HepG2 (cell line): ENCODE results near the gene ANKS6. TPM values are rescaled to one million over a fixed set of nuclear protein-coding genes. Genes with fewer than 3 reads are reported as not detected.
A peak's percentile ranks its signal among the peaks of the same experiment; 100 is the strongest.

ENCODE experiments used
- ATAC-seq: fragments of 200-7000 bp; cut with Tn5 transposase; 3 replicates; pipeline ENCODE4 v1.9.1; 2020; ENCODE audit warnings: mild to moderate bottlenecking, moderate library complexity
- BruUV-seq: library from RNA; stranded (reverse); fragments of 400-500 nt; replicated peaks from 2 replicates; lab custom pipeline; 2021; lab: Mats Ljungman, UMichigan
- CTCF ChIA-PET: fragments of 300-600 bp; formaldehyde crosslinking; extraction: SDS; loops from one replicate; lab custom pipeline; 2021; ENCODE audit warnings: low total read pairs, inconsistent platforms, low intra/inter-chr PET ratio; lab: Yijun Ruan, JAX
- POLR2A ChIA-PET: fragments of 350-600 bp; sonication (Branson Sonifier 250); formaldehyde crosslinking; loops from one replicate; lab custom pipeline; 2020; ENCODE audit warnings: antibody characterized with exemption, inconsistent platforms; lab: Yijun Ruan, JAX
- DNase-seq: peaks from one replicate; pipeline ENCODE4 v3.0.0-alpha.2; 2015; ENCODE audit warnings: low spot score
- FAIRE-seq: peaks from 3 replicates; lab custom pipeline; 2011; peaks lifted over from hg19 to GRCh38; lab: Jason Lieb, UNC
- H2AFZ ChIP-seq: one replicate; pipeline ENCODE4 v1.6.1; 2011; ENCODE audit warnings: low read length, inconsistent platforms
- H3K27ac ChIP-seq: fragments of 300-600 bp; 3 replicates; pipeline ENCODE4 v1.8.0; 2011; ENCODE audit warnings: mixed run types, mild to moderate bottlenecking, mixed read lengths, low read length, inconsistent platforms; ENCODE audit not compliant: insufficient read depth; ENCODE audit errors: extremely low read length
- H3K27me3 ChIP-seq, 2 experiments: fragments of 200-600 bp in 1 of 2; 2 replicates in 1 of 2; 3 replicates in 1 of 2; pipeline versions ENCODE4 v1.6.0 to v1.8.0; 2011; ENCODE audit warnings: low read length in 2 of 2, mild to moderate bottlenecking in 2 of 2, moderate library complexity in 2 of 2, inconsistent platforms in 1 of 2; ENCODE audit not compliant: insufficient read depth in 2 of 2, control insufficient read depth in 1 of 2
- H3K36me3 ChIP-seq, 2 experiments: fragments of 200-600 bp in 1 of 2; replicated peaks in 1 of 2; 2 replicates in 1 of 2; 3 replicates in 1 of 2; pipeline versions ENCODE4 v1.5.1 to v1.8.0; 2011; ENCODE audit warnings: low read length in 2 of 2, inconsistent platforms in 1 of 2; ENCODE audit not compliant: insufficient read depth in 2 of 2, control insufficient read depth in 1 of 2
- H3K4me1 ChIP-seq: 2 replicates; pipeline ENCODE4 v1.5.1; 2012; ENCODE audit warnings: low read length, inconsistent platforms; ENCODE audit not compliant: insufficient read depth
- H3K4me2 ChIP-seq: 2 replicates; pipeline ENCODE4 v1.6.0; 2011; ENCODE audit warnings: low read depth, low read length, inconsistent platforms
- H3K4me3 ChIP-seq, 3 experiments: fragments of 200-600 bp in 1 of 3; sonication (generic), shearing (Covaris generic) in 1 of 3; replicated peaks in 1 of 3; 2 replicates each; pipeline ENCODE4 v1.5.1; 2011 to 2016; ENCODE audit warnings: low read length in 3 of 3, inconsistent platforms in 2 of 3, low read depth in 2 of 3, mild to moderate bottlenecking in 2 of 3, control low read depth in 1 of 3, mixed read lengths in 1 of 3; ENCODE audit not compliant: insufficient read depth in 1 of 3
- H3K79me2 ChIP-seq: one replicate; pipeline ENCODE4 v1.6.1; 2011; ENCODE audit warnings: low read length, inconsistent platforms; ENCODE audit not compliant: insufficient read depth
- H3K9ac ChIP-seq: 2 replicates; pipeline ENCODE4 v1.6.0; 2011; ENCODE audit warnings: mild to moderate bottlenecking, low read depth, low read length, inconsistent platforms; ENCODE audit not compliant: insufficient read depth
- H3K9me3 ChIP-seq: 2 replicates; pipeline ENCODE4 v1.5.1; 2012; ENCODE audit warnings: mild to moderate bottlenecking, low read length
- H4K20me1 ChIP-seq: 2 replicates; pipeline ENCODE4 v1.6.0; 2011; ENCODE audit warnings: inconsistent platforms, mild to moderate bottlenecking, low read length, moderate library complexity; ENCODE audit not compliant: insufficient read depth
- GATA4 ChIP-seq: sonication (generic); IDR thresholded peaks from 2 replicates; pipeline ENCODE4 v1.6.1; 2016; ENCODE audit warnings: antibody characterized with exemption, low read depth, borderline replicate concordance
- GZF1 ChIP-seq: sonication (generic); formaldehyde crosslinking; IDR thresholded peaks from 2 replicates; pipeline ENCODE4 v1.5.1; 2020; ENCODE audit warnings: mild to moderate bottlenecking, missing genetic modification reagents
- HNRNPLL ChIP-seq: fragments of 200-400 bp; formaldehyde crosslinking; IDR thresholded peaks from 2 replicates; pipeline ENCODE4 v1.6.1; 2017; ENCODE audit warnings: mild to moderate bottlenecking, low read depth, low read length; ENCODE audit not compliant: poor library complexity, severe bottlenecking
- WGBS: methylation state at CpG from one replicate; pipeline ENCODE4 v1.1.6; 2017; ENCODE audit warnings: low lambda C conversion rate; 5-methylcytosine and 5-hydroxymethylcytosine counted together
- in situ Hi-C: cut with HindIII; loops from 2 replicates; pipeline ENCODE4 v1.10.0; 2017; ENCODE audit warnings: low pct_unique_long_range_greater_than_20kb; ENCODE audit not compliant: extremely low pct_ligation_motif_present
- intact Hi-C: fragments of 100-400 bp; cut with micrococcal nuclease; formaldehyde crosslinking; loops from one replicate; pipeline ENCODE4 v1.10.0; 2022; ENCODE audit not compliant: unreplicated experiment
- polyA plus RNA-seq, 8 experiments: library from polyadenylated mRNA; depleted of rRNA in 3 of 8; stranded (reverse) in 7 of 8; unstranded in 1 of 8; fragments of >200 nt; fragmentation: Illumina TruSeq in 4 of 8; extraction: Trizol in 4 of 8; gene quantifications; 2 replicates each; pipeline versions ENCODE4 v1.2.1 to v1.2.3, GENCODE V29; 2011 to 2016; ENCODE audit warnings: low read depth in 4 of 8, missing spikeins in 1 of 8, mixed read lengths in 1 of 8; ENCODE audit not compliant: insufficient read depth in 1 of 8
- total RNA-seq, 5 experiments: library from RNA; depleted of rRNA; stranded (reverse); fragments of >200 nt; fragmentation: Illumina TruSeq; extraction: Trizol; gene quantifications; 2 replicates each; pipeline ENCODE4 v1.2.3, GENCODE V29; 2016; ENCODE audit warnings: low read depth in 1 of 5

ANKS6 gene
- total and polyA plus RNA-seq, 2 of the 13 experiments (the other 11 are each of a cell fraction or from before 2014, with no cell fraction given): 8.8 to 10.7 TPM

DNA sequence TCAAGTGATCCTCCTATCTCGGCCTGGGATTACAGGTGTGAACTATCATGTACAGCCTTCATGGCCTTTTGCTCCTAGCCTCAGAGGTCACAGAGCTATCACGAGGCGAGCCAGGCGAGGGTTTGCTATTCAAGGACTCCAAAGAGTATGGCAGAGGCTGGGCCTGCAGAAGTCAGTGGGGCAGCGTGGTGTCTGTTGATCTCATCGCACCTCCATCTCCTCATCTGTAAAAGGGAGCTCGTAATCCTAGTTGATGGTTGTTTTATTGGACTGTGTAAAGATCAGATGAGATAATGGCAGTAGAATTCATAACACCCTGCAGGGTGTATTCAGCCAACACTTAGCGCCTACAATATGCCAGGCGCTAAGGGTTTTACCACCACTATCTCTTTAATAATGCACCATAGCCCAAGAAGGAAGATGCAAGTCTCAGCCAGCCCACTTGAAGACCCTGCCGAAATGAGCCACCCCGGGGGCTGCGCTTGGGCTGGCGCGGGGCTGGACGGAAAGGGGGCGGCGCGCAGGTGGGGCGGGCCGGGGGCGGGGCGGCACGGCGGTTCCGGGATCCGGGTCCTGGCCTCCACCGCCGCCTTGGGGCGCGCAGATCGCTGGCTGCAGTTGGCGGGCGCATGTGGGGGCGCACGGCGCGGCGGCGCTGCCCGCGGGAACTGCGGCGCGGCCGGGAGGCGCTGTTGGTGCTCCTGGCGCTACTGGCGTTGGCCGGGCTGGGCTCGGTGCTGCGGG lies 10.9 kb upstream of the ANKS6 start, which contains the start of gene GALNT12:
GALNT12 (plus strand) TSS at position 601 of the 744 bp plus-strand sequence; CDS start at position 630, 29 bp downstream.
- Histone ChIP-seq H3K36me3 (no peaks in the 10 kb centered on the region), H2AFZ (no peak within 1 kb of the TSS), H4K20me1 (no peaks in the 10 kb centered on the region), H3K79me2 (no peaks in the 10 kb centered on the region), H3K4me2 (no peak within 1 kb of the TSS), H3K27me3 (peaks cover 0 to 22% of the 10 kb centered on the region in 2 experiments; a peak in 1 of 5 replicates), H3K27ac (no peak within 1 kb of the TSS), H3K9me3 (no peaks in the 10 kb centered on the region), H3K4me3 (peak within 1 kb of the TSS in 1 of 3 experiments; percentile 23; a peak in 2 of 6 replicates), H3K4me1 (no peaks in the 10 kb centered on the region), H3K9ac (no peak within 1 kb of the TSS)
- WGBS: 79% methylated on average over 23 of the region's 51 CpGs
- FAIRE-seq: no peak
- BruUV-seq: no TSS peak
- POLR2A ChIA-PET: no interaction called here
- in situ Hi-C loops: no loop called here
- CTCF ChIA-PET: no interaction called here
- TF ChIP-seq GZF1 (CRISPR knock-in tag) (no peak), HNRNPLL (peak; percentile 79)
- intact Hi-C loops: no loop called here
- ATAC-seq: no peak; the same call in 2 of the 3 replicates
- no peak for DNase-seq

DNA sequence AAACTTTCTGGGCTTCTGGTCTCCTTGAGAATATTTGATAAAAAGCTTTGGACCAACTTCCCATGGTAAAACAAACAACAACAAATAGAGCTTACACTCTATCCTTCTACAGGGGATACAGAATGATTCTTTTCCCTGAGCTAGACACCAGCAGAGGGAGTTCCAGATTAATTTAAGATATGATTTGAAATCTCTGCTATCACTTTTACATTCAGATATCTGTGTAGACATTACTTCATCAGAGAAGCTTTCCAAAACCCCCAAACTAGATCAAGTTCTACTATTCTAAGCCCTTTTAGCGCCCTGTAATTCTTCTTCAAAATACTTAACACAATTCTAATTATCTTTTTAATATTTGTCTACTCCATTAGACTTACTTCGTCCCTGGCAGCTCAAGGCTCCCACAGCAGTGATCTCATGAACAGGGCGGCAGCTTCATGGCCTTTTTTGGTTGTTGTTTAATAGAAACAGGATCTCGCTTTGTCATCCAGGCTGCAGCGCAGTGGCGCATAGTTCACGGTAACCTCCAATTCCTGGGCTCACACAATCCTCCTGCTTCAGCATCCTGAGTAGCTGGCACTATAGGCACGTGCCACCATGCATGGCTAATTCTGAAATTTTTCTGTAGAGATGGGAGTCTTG lies 10.2 kb upstream of the ANKS6 start:
- H3K9me3 ChIP-seq: no peaks in the 10 kb centered on the region
- intact Hi-C loops: no loop called here
- no peaks in the 10 kb centered on the region for H3K79me2 ChIP-seq
- CTCF ChIA-PET: no interaction called here
- no peaks in the 10 kb centered on the region for H3K36me3 ChIP-seq
- H3K27me3 ChIP-seq: peaks cover 0 to 22% of the 10 kb centered on the region in 2 experiments; a peak in 1 of 5 replicates
- TF ChIP-seq GATA4: no peak
- no peak overlapping the region for H3K4me2 ChIP-seq
- BruUV-seq: no TSS peak
- no peaks in the 10 kb centered on the region for H4K20me1 ChIP-seq
- no peak overlapping the region for H3K9ac ChIP-seq
- H3K4me1 ChIP-seq: no peaks in the 10 kb centered on the region
- no peak overlapping the region for H3K4me3 ChIP-seq
- POLR2A ChIA-PET: no interaction called here
- no peak overlapping the region for H2AFZ ChIP-seq
- H3K27ac ChIP-seq: no peak overlapping the region
- in situ Hi-C loops: no loop called here
- no peak for FAIRE-seq
- no peak for DNase-seq
- ATAC-seq: no peak
- WGBS: 62% methylated on average over 8 of the region's 8 CpGs
